PC-9 (cell line): ENCODE data around the gene ZNF275. TPM values are rescaled to one million over a fixed set of nuclear protein-coding genes. Genes with fewer than 3 reads are reported as not detected.

ENCODE experiments used
- BruUV-seq: library from RNA; stranded (reverse); fragments of 400-500 nt; replicated peaks from 2 replicates; lab custom pipeline; 2021; lab: Mats Ljungman, UMichigan
- CTCF ChIA-PET: fragments of 300-600 bp; sonication (Branson Sonifier 250); formaldehyde crosslinking; loops from one replicate; lab custom pipeline; 2022; ENCODE audit warnings: antibody characterized with exemption; lab: Charles Lee
- POLR2A ChIA-PET: fragments of 300-600 bp; sonication (Branson Sonifier 250); formaldehyde crosslinking; loops from one replicate; lab custom pipeline; 2022; ENCODE audit warnings: antibody characterized with exemption; ENCODE audit not compliant: unreplicated experiment; lab: Charles Lee
- DNase-seq, 2 experiments: peaks; one replicate each; pipeline versions ENCODE4 v3.0.0 to v3.0.0-alpha.2; 2015 to 2022; ENCODE audit warnings: mixed read lengths in 1 of 2
- H2AFZ ChIP-seq: fragments of 200-600 bp; sonication (generic); 2 replicates; pipeline ENCODE4 v1.8.1; 2017; ENCODE audit warnings: antibody characterized with exemption
- H3F3A ChIP-seq: fragments of 200-600 bp; sonication (generic); 2 replicates; pipeline ENCODE4 v1.8.1; 2017; ENCODE audit warnings: antibody characterized with exemption, mild to moderate bottlenecking, low read depth; ENCODE audit not compliant: insufficient read depth
- H3K27ac ChIP-seq: fragments of 200-600 bp; sonication (generic); 2 replicates; pipeline ENCODE4 v1.6.1; 2016; ENCODE audit warnings: mixed run types
- H3K27me3 ChIP-seq: fragments of 200-600 bp; sonication (generic); 2 replicates; pipeline ENCODE4 v1.6.1; 2016; ENCODE audit warnings: low read depth, mixed run types; ENCODE audit not compliant: insufficient read depth
- H3K36me3 ChIP-seq: fragments of 200-600 bp; sonication (generic); 2 replicates; pipeline ENCODE4 v1.6.1; 2016; ENCODE audit warnings: low read depth, mixed run types
- H3K4me1 ChIP-seq: fragments of 200-600 bp; sonication (generic); replicated peaks from 2 replicates; pipeline ENCODE4 v1.6.1; 2016; ENCODE audit warnings: mixed run types; ENCODE audit not compliant: insufficient read depth
- H3K4me2 ChIP-seq: fragments of 200-600 bp; sonication (generic); 2 replicates; pipeline ENCODE4 v1.6.1; 2017; ENCODE audit warnings: mixed run types
- H3K4me3 ChIP-seq: fragments of 200-600 bp; sonication (generic); 2 replicates; pipeline ENCODE4 v1.6.1; 2016; ENCODE audit warnings: mixed run types
- H3K79me2 ChIP-seq: fragments of 200-600 bp; sonication (generic); 2 replicates; pipeline ENCODE4 v1.6.1; 2017; ENCODE audit warnings: low read depth, mixed run types
- H3K9me2 ChIP-seq: fragments of 200-600 bp; sonication (generic); 2 replicates; pipeline ENCODE4 v1.8.1; 2017; ENCODE audit warnings: mild to moderate bottlenecking; ENCODE audit not compliant: insufficient read depth
- H3K9me3 ChIP-seq: fragments of 200-600 bp; sonication (generic); 2 replicates; pipeline ENCODE4 v1.8.1; 2016; ENCODE audit warnings: low read depth; ENCODE audit not compliant: insufficient read depth
- H4K20me1 ChIP-seq: fragments of 200-600 bp; sonication (generic); 2 replicates; pipeline ENCODE4 v1.8.1; 2017; ENCODE audit not compliant: insufficient read depth
- EZH2 ChIP-seq: fragments of 200-600 bp; sonication (generic); IDR thresholded peaks from 2 replicates; pipeline ENCODE4 v1.8.0; 2017; ENCODE audit warnings: antibody characterized with exemption, low read depth
- intact Hi-C: fragments of 100-400 bp; cut with micrococcal nuclease; formaldehyde crosslinking; loops from one replicate; pipeline ENCODE4 v1.10.0; 2022; ENCODE audit not compliant: unreplicated experiment
- total RNA-seq: library from RNA; stranded (reverse); gene quantifications from 2 replicates; pipeline ENCODE4 v1.2.3, GENCODE V29; 2021
- TF ChIP-seq, protein P1 (sequence below): fragments of 200-600 bp; sonication (generic); conservative IDR thresholded peaks from 2 replicates; pipeline ENCODE4 v1.6.1; 2017; ENCODE audit warnings: mixed run types, antibody characterized with exemption, mild to moderate bottlenecking, moderate library complexity

The ZNF275 gene
- total RNA-seq, 1 experiment from 2014 or later = 7.1 TPM

DNA sequence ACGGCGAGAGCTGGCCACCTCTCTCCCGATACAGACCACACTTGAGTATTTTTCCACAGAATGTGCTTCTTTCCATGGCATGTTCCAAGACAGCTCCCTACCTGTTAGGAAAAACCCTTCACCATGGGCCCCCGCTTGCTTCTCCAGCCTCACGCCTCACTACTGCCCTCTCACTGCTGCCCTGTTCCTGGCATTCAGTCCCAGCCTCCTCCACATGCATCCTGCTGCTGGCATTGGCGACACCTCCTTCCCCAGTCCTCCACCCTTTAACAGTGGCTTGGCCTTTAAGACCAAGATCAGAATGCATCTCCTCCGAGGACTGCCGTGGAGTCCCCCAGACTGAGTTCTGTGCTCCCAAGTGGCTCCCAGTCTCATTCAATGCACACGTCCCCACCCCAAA lies 23.1 kb upstream of the ZNF275 start:
- Histone ChIP-seq H4K20me1 (no peaks in the 10 kb centered on the region), H3K27me3 (no peaks in the 10 kb centered on the region), H3K4me2 (no peak overlapping the region), H3K4me1 (no peaks in the 10 kb centered on the region), H3K9me3 (no peaks in the 10 kb centered on the region), H3K79me2 (no peaks in the 10 kb centered on the region), H3F3A (no peaks in the 10 kb centered on the region), H3K36me3 (no peaks in the 10 kb centered on the region), H3K9me2 (no peaks in the 10 kb centered on the region), H3K4me3 (no peak overlapping the region), H2AFZ (no peak overlapping the region), H3K27ac (no peak overlapping the region)
- CTCF ChIA-PET = no interaction called here
- BruUV-seq = no TSS peak
- no peak for TF ChIP-seq EZH2
- TF ChIP-seq, protein P1, sequence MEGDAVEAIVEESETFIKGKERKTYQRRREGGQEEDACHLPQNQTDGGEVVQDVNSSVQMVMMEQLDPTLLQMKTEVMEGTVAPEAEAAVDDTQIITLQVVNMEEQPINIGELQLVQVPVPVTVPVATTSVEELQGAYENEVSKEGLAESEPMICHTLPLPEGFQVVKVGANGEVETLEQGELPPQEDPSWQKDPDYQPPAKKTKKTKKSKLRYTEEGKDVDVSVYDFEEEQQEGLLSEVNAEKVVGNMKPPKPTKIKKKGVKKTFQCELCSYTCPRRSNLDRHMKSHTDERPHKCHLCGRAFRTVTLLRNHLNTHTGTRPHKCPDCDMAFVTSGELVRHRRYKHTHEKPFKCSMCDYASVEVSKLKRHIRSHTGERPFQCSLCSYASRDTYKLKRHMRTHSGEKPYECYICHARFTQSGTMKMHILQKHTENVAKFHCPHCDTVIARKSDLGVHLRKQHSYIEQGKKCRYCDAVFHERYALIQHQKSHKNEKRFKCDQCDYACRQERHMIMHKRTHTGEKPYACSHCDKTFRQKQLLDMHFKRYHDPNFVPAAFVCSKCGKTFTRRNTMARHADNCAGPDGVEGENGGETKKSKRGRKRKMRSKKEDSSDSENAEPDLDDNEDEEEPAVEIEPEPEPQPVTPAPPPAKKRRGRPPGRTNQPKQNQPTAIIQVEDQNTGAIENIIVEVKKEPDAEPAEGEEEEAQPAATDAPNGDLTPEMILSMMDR = no peak
- intact Hi-C loops = no loop called here
- DNase-seq = no peak
- POLR2A ChIA-PET = no interaction called here

DNA sequence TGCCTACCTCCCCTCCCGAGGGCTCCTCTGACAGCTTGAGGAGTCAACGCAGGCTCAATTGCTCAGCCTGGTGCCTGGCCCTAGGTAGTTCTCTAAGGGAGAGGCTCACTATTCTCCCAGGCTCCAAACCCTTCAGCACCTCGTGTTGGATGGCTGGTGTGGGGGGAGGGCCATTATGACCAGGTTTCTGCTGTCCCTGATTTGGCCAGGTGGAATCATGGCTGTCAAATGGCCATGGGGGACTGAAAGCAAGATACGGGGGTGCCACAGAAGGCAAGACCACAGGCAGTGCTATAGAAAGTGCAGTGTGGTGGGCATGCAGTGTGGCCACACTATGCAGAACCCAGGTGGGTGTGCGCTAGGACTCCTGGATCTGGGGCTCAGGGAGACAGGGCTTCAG lies 21.9 kb upstream of the ZNF275 start:
- intact Hi-C loops = no loop called here
- Histone ChIP-seq H3K79me2 (no peaks in the 10 kb centered on the region), H3F3A (no peaks in the 10 kb centered on the region), H3K4me1 (no peaks in the 10 kb centered on the region), H4K20me1 (no peaks in the 10 kb centered on the region), H3K9me2 (no peaks in the 10 kb centered on the region), H3K27me3 (no peaks in the 10 kb centered on the region), H3K27ac (no peak overlapping the region), H3K4me3 (no peak overlapping the region), H2AFZ (no peak overlapping the region), H3K9me3 (no peaks in the 10 kb centered on the region), H3K36me3 (no peaks in the 10 kb centered on the region), H3K4me2 (no peak overlapping the region)
- POLR2A ChIA-PET = no interaction called here
- DNase-seq = no peak
- CTCF ChIA-PET = no interaction called here
- BruUV-seq = no TSS peak
- TF ChIP-seq EZH2 = no peak
- TF ChIP-seq, protein P1 = no peak

DNA sequence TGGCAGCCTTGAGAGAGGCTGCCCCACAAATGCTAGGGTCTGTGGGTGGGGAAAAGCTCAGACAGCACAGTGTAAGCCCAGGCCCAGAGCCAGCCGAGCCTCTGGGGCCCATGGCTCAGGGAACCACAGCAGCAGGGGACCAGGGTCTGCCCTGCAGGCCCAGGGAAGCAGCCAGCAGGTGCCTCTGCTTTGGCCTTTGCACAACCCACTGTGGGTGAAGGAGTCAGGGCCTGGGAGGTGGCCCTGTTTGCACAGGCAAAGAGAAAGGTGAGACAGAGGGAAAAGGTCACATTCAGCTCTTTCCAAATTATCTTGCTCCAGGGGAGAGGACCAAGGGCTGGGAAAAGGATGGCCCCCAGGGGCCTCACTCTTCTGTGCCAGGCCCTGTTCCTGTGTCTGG lies 21.1 kb upstream of the ZNF275 start:
- H3K27me3 ChIP-seq = peaks cover 7% of the 10 kb centered on the region; the same call in 1 of the 2 replicates
- DNase-seq = no peak
- no peaks in the 10 kb centered on the region for H3K4me1 ChIP-seq
- H3K79me2 ChIP-seq = no peaks in the 10 kb centered on the region
- H3K4me2 ChIP-seq = no peak overlapping the region
- H3K27ac ChIP-seq = no peak overlapping the region
- intact Hi-C loops = no loop called here
- ChIA-PET POLR2A (no interaction called here), CTCF (no interaction called here)
- no peaks in the 10 kb centered on the region for H3K36me3 ChIP-seq
- H3F3A ChIP-seq = no peaks in the 10 kb centered on the region
- no peak for TF ChIP-seq EZH2
- TF ChIP-seq, protein P1 = no peak
- H2AFZ ChIP-seq = no peak overlapping the region
- H3K9me3 ChIP-seq = no peaks in the 10 kb centered on the region
- no peaks in the 10 kb centered on the region for H4K20me1 ChIP-seq
- BruUV-seq = no TSS peak
- no peak overlapping the region for H3K4me3 ChIP-seq
- no peaks in the 10 kb centered on the region for H3K9me2 ChIP-seq
